Caco-2 (cell line): ENCODE measurements around the gene MTARC1. TPM values are rescaled to one million over a fixed set of nuclear protein-coding genes. Genes with fewer than 3 reads are reported as not detected.
A peak's percentile ranks its signal among the peaks of the same experiment; 100 is the strongest.

ENCODE experiments used
- BruUV-seq: library from RNA; stranded (reverse); fragments of 400-500 nt; replicated peaks from 2 replicates; lab custom pipeline; 2021; lab: Mats Ljungman, UMichigan
- CTCF ChIA-PET: fragments of 300-600 bp; sonication (Branson Sonifier 250); formaldehyde crosslinking; loops from one replicate; lab custom pipeline; 2022; ENCODE audit warnings: antibody characterized with exemption; lab: Charles Lee
- POLR2A ChIA-PET: fragments of 300-600 bp; sonication (Branson Sonifier 250); formaldehyde crosslinking; loops from one replicate; lab custom pipeline; 2022; ENCODE audit warnings: antibody characterized with exemption; lab: Charles Lee
- DNase-seq, 2 experiments: peaks; one replicate each; pipeline versions ENCODE4 v3.0.0 to v3.0.0-alpha.2; 2020 to 2022
- H3K27me3 ChIP-seq: replicated peaks from 2 replicates; pipeline ENCODE4 v1.6.0; 2011; ENCODE audit warnings: low read length; ENCODE audit not compliant: control insufficient read depth, insufficient read depth
- H3K36me3 ChIP-seq: 2 replicates; pipeline ENCODE4 v1.5.1; 2011; ENCODE audit warnings: low read length; ENCODE audit not compliant: control insufficient read depth, insufficient read depth
- H3K4me1 ChIP-seq: fragments of 250-450 bp; sonication (Bioruptor Pico); 2 replicates; pipeline ENCODE4 v1.5.1; 2020; ENCODE audit warnings: mild to moderate bottlenecking
- H3K4me3 ChIP-seq: 2 replicates; pipeline ENCODE4 v1.5.1; 2011; ENCODE audit warnings: low read depth, mild to moderate bottlenecking, control low read depth, low read length
- H3K9me3 ChIP-seq: fragments of 250-450 bp; sonication (Bioruptor Pico); 2 replicates; pipeline ENCODE4 v1.5.1; 2020; ENCODE audit warnings: mild to moderate bottlenecking, moderate library complexity
- H3K27ac Mint-ChIP-seq: one replicate; pipeline ENCODE4 v1.8.0; 2022; ENCODE audit warnings: mixed read lengths; ENCODE audit not compliant: unreplicated experiment
- H3K27me3 Mint-ChIP-seq: one replicate; pipeline ENCODE4 v1.8.0; 2022; ENCODE audit warnings: mixed read lengths; ENCODE audit not compliant: insufficient read depth, unreplicated experiment
- H3K36me3 Mint-ChIP-seq: one replicate; pipeline ENCODE4 v1.8.0; 2022; ENCODE audit warnings: mild to moderate bottlenecking, mixed read lengths; ENCODE audit not compliant: insufficient read depth, unreplicated experiment
- H3K4me1 Mint-ChIP-seq: one replicate; pipeline ENCODE4 v1.8.0; 2022; ENCODE audit warnings: low read depth, mixed read lengths; ENCODE audit not compliant: unreplicated experiment
- H3K4me3 Mint-ChIP-seq: one replicate; pipeline ENCODE4 v1.8.0; 2022; ENCODE audit warnings: mild to moderate bottlenecking, moderate library complexity, mixed read lengths; ENCODE audit not compliant: unreplicated experiment
- H3K9me3 Mint-ChIP-seq: one replicate; pipeline ENCODE4 v1.8.0; 2022; ENCODE audit warnings: mixed read lengths; ENCODE audit not compliant: unreplicated experiment
- intact Hi-C: fragments of 100-400 bp; cut with micrococcal nuclease; formaldehyde crosslinking; loops from one replicate; pipeline ENCODE4 v1.10.0; 2022; ENCODE audit not compliant: unreplicated experiment
- total RNA-seq: library from RNA; stranded (reverse); gene quantifications from 2 replicates; pipeline ENCODE4 v1.2.3, GENCODE V29; 2022
- TF ChIP-seq, protein P1 (sequence below), 2 experiments: fragments of 200-600 bp in 1 of 2; IDR thresholded peaks; 1 replicate in 1 of 2; 2 replicates in 1 of 2; pipeline versions ENCODE4 v1.5.1 to v1.8.0; 2011 to 2022; ENCODE audit warnings: antibody characterized with exemption in 1 of 2, control low read depth in 1 of 2, inconsistent platforms in 1 of 2, low read depth in 1 of 2, low read length in 1 of 2, mild to moderate bottlenecking in 1 of 2, moderate library complexity in 1 of 2; ENCODE audit not compliant: insufficient read depth in 1 of 2, severe bottlenecking in 1 of 2, unreplicated experiment in 1 of 2

The MTARC1 gene
- total RNA-seq, 1 experiment from 2014 or later: 88.7 TPM

DNA sequence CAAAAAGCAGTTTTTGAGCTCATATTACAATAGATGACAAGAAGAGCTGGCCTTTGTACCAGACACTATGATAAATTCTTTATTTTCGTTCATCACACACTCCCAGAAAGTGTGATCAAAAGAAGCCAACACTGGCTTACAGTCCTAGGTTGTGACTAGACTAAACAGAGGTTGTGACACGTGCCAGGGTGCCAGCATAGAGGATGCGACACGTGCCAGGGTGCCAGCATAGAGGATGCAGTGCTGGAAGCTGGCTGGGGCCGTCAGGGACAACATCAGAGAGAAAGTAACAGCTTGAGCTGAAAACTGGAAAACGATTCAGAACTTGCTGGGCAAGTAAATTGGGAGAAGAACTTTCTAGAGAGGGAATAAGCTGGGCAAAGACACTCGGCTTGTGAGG is 2.2 kb downstream of the MTARC1 start:
- no peak for DNase-seq
- Histone ChIP-seq H3K4me3 (no peak overlapping the region), H3K4me1 (peaks cover 30% of the 10 kb centered on the region), H3K27me3 (no peaks in the 10 kb centered on the region), H3K36me3 (peaks cover 2% of the 10 kb centered on the region), H3K9me3 (no peaks in the 10 kb centered on the region)
- CTCF ChIA-PET: no interaction called here
- no peaks in the 10 kb centered on the region for H3K27me3 Mint-ChIP-seq
- peaks cover 28% of the 10 kb centered on the region for H3K4me1 Mint-ChIP-seq
- H3K9me3 Mint-ChIP-seq: no peaks in the 10 kb centered on the region
- intact Hi-C loops: no loop called here
- BruUV-seq: no TSS peak
- H3K27ac Mint-ChIP-seq: no peak overlapping the region
- peak overlapping the region; percentile 85 for H3K4me3 Mint-ChIP-seq
- POLR2A ChIA-PET: no interaction called here
- H3K36me3 Mint-ChIP-seq: peaks cover 66% of the 10 kb centered on the region
- TF ChIP-seq, protein P1, sequence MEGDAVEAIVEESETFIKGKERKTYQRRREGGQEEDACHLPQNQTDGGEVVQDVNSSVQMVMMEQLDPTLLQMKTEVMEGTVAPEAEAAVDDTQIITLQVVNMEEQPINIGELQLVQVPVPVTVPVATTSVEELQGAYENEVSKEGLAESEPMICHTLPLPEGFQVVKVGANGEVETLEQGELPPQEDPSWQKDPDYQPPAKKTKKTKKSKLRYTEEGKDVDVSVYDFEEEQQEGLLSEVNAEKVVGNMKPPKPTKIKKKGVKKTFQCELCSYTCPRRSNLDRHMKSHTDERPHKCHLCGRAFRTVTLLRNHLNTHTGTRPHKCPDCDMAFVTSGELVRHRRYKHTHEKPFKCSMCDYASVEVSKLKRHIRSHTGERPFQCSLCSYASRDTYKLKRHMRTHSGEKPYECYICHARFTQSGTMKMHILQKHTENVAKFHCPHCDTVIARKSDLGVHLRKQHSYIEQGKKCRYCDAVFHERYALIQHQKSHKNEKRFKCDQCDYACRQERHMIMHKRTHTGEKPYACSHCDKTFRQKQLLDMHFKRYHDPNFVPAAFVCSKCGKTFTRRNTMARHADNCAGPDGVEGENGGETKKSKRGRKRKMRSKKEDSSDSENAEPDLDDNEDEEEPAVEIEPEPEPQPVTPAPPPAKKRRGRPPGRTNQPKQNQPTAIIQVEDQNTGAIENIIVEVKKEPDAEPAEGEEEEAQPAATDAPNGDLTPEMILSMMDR (IDR thresholded peaks at IDR 0.05; ENCODE audit: insufficient read depth in 1 of 2, low read depth in 1 of 2, low read length in 1 of 2, severe bottlenecking in 1 of 2, unreplicated experiment in 1 of 2): no peak

DNA sequence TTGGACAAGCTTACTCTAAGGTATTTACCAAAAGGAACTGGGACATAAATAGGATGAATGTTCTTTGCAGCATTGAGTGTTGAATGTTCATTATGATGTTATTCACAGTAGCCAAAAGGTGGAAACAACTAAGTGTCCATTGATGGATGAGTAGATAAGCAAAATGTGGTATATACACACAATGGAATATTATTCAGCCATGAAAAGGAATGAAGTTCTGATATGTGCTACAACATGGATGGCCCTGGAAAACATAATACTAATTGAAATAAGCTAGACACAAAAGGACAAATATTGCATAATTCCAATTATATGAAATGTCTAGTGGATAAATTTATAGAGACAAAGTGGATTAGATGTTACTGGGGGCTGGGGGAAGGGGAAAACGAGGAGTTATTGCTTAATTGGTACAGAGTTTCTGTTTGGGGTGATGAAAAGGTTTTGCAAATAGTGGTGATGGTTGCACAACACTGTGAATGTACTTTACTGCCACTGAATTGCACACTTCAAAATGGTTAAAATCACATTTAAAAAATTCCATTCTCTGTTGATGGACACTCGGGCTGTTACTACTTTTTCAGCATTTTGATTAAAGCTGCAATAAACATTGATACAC is 2.9 kb downstream of the MTARC1 start:
- intact Hi-C loops: no loop called here
- ChIA-PET CTCF (interaction anchor here (1.2 kb wide), 1 partner anchor 13 kb away, joined by 3 read pairs; no protein-coding TSS in a partner anchor), POLR2A (no interaction called here)
- no peaks in the 10 kb centered on the region for H3K27me3 Mint-ChIP-seq
- peaks cover 22% of the 10 kb centered on the region for H3K4me1 Mint-ChIP-seq
- Histone ChIP-seq H3K9me3 (no peaks in the 10 kb centered on the region), H3K36me3 (peaks cover 2% of the 10 kb centered on the region), H3K4me1 (peaks cover 23% of the 10 kb centered on the region), H3K27me3 (no peaks in the 10 kb centered on the region), H3K4me3 (no peak overlapping the region)
- no peak overlapping the region for H3K4me3 Mint-ChIP-seq
- BruUV-seq: TSS peak; percentile 35
- no peak for DNase-seq
- no peak overlapping the region for H3K27ac Mint-ChIP-seq
- TF ChIP-seq, protein P1 (IDR thresholded peaks at IDR 0.05; ENCODE audit: insufficient read depth in 1 of 2, low read depth in 1 of 2, low read length in 1 of 2, severe bottlenecking in 1 of 2, unreplicated experiment in 1 of 2): no peak
- no peaks in the 10 kb centered on the region for H3K9me3 Mint-ChIP-seq
- peaks cover 72% of the 10 kb centered on the region for H3K36me3 Mint-ChIP-seq

DNA sequence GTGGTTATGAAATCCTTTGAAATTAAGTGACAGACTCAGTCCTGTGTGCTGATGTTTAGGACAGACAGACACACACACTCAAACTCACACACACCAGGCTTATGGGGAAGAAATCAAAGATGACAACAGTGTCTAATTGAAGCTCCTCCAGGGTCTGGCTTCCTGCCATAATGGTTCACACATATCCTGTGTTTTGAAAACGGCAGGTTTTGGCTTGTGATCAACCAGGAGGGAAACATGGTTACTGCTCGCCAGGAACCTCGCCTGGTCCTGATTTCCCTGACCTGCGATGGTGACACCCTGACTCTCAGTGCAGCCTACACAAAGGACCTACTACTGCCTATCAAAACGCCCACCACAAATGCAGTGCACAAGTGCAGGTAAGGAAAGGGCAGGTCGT is 4.6 kb downstream of the MTARC1 start:
- BruUV-seq: no TSS peak
- TF ChIP-seq, protein P1 (IDR thresholded peaks at IDR 0.05; ENCODE audit: insufficient read depth in 1 of 2, low read depth in 1 of 2, low read length in 1 of 2, severe bottlenecking in 1 of 2, unreplicated experiment in 1 of 2): no peak
- peaks cover 2% of the 10 kb centered on the region for H3K36me3 ChIP-seq
- Mint-ChIP-seq H3K9me3 (no peaks in the 10 kb centered on the region), H3K27me3 (no peaks in the 10 kb centered on the region), H3K4me3 (no peak overlapping the region), H3K4me1 (peaks cover 9% of the 10 kb centered on the region), H3K36me3 (peaks cover 64% of the 10 kb centered on the region), H3K27ac (no peak overlapping the region)
- H3K27me3 ChIP-seq: no peaks in the 10 kb centered on the region
- no peak overlapping the region for H3K4me3 ChIP-seq
- no peak for DNase-seq
- peaks cover 8% of the 10 kb centered on the region for H3K4me1 ChIP-seq
- no peaks in the 10 kb centered on the region for H3K9me3 ChIP-seq
- CTCF ChIA-PET: no interaction called here
- intact Hi-C loops: no loop called here
- POLR2A ChIA-PET: no interaction called here
